ENCODE results near the gene CPSF3. TPM values are rescaled to one million over a fixed set of nuclear protein-coding genes. Genes with fewer than 3 reads are reported as not detected.
A peak's percentile ranks its signal among the peaks of the same experiment; 100 is the strongest.

Gene CPSF3
- total and polyA plus RNA-seq, 2 of the 13 experiments (the other 11 are each of a cell fraction or from before 2014, with no cell fraction given): 19.8 to 93.0 TPM

DNA sequence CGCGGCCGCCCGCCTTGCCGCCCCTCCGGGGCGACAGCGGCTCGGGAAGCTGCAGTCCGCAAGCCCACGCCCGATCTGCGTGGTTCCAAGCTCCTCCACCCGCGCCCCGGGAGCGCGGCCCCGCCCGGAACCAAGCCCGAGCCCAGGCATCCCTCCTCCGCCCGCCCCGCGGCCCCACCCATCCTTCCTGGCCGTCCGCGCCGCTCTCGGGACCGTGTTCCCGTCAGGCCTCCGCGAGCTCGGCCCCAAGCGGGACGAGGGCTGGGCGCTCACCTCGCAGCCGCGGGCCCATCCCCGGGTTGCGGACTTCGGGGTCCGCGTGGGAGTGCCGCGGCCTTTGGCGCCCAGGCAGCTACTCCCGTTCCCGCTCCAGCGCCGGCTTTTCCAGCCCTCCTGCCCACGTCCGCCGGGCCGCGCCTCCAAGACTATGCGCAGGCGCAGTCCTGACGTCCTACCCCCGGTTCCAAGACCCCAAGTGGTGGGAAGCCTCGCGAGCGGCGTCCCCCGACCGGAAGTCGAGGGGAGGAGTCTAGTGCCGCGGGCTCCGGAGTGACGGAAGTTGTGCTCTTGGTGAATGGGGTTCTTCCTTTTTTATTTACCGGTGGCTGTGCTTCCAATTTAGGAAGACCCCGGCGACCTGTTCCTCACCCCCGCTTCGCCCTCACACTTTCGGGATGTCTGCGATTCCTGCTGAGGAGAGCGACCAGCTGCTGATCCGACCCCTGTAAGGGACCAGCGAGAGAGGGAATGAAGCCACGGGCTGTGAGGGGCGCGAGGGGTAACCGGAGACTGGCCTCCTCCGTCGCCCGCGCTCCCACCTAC is at the start of gene CPSF3, which contains the start of gene ITGB1BP1 (continued):
- TF ChIP-seq RERE (CRISPR knock-in tag; IDR thresholded peaks at IDR 0.05; ENCODE audit: low read depth) (0 out of 2 replicates have a peak, but pooled peaks have one; percentile 61), REPIN1 (CRISPR knock-in tag; IDR thresholded peaks at IDR 0.05; ENCODE audit: borderline replicate concordance, low read depth) (peak; percentile 76; the same call in 1 of the 2 replicates), MLXIP (CRISPR knock-in tag; IDR thresholded peaks at IDR 0.05; ENCODE audit: borderline replicate concordance) (no peak), RXRA (CRISPR knock-in tag; IDR thresholded peaks at IDR 0.05) (no peak), YEATS4 (CRISPR knock-in tag; IDR thresholded peaks at IDR 0.05; ENCODE audit: borderline replicate concordance) (peak; percentile 95), CEBPG (CRISPR knock-in tag; IDR thresholded peaks at IDR 0.05) (no peak; the same call in 1 of the 2 replicates), ZNF547 (CRISPR knock-in tag; IDR thresholded peaks at IDR 0.05) (peak; percentile 96), DR1 (CRISPR knock-in tag; IDR thresholded peaks at IDR 0.05) (peak; percentile 48), MXD4 (CRISPR knock-in tag; IDR thresholded peaks at IDR 0.05) (peak; percentile 61; the same call in 1 of the 2 replicates), ZNF33A (CRISPR knock-in tag; IDR thresholded peaks at IDR 0.05; ENCODE audit: borderline replicate concordance) (no peak), JUND (CRISPR knock-in tag; IDR thresholded peaks at IDR 0.05) (no peak), CAMTA2 (CRISPR knock-in tag; IDR thresholded peaks at IDR 0.05; ENCODE audit: borderline replicate concordance) (peak; percentile 87; the same call in 1 of the 2 replicates), SNRNP70 (IDR thresholded peaks at IDR 0.05; ENCODE audit: low read depth, low read length) (no peak)
- TF ChIP-seq, protein P1, sequence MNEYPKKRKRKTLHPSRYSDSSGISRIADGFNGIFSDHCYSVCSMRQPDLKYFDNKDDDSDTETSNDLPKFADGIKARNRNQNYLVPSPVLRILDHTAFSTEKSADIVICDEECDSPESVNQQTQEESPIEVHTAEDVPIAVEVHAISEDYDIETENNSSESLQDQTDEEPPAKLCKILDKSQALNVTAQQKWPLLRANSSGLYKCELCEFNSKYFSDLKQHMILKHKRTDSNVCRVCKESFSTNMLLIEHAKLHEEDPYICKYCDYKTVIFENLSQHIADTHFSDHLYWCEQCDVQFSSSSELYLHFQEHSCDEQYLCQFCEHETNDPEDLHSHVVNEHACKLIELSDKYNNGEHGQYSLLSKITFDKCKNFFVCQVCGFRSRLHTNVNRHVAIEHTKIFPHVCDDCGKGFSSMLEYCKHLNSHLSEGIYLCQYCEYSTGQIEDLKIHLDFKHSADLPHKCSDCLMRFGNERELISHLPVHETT (CRISPR knock-in tag; conservative IDR thresholded peaks at IDR 0.05): peak; percentile 78; the same call in 1 of the 2 replicates
- TF ChIP-seq, protein P2, sequence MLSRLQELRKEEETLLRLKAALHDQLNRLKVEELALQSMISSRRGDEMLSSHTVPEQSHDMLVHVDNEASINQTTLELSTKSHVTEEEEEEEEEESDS (CRISPR knock-in tag; IDR thresholded peaks at IDR 0.05; ENCODE audit: borderline replicate concordance): no peak
- TF ChIP-seq, protein P3, sequence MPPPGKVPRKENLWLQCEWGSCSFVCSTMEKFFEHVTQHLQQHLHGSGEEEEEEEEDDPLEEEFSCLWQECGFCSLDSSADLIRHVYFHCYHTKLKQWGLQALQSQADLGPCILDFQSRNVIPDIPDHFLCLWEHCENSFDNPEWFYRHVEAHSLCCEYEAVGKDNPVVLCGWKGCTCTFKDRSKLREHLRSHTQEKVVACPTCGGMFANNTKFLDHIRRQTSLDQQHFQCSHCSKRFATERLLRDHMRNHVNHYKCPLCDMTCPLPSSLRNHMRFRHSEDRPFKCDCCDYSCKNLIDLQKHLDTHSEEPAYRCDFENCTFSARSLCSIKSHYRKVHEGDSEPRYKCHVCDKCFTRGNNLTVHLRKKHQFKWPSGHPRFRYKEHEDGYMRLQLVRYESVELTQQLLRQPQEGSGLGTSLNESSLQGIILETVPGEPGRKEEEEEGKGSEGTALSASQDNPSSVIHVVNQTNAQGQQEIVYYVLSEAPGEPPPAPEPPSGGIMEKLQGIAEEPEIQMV (CRISPR knock-in tag; IDR thresholded peaks at IDR 0.05; ENCODE audit: low read depth): peak; percentile 92
